Gastroesophageal sphincter (tissue), 3 donors: Measurements from ENCODE around the gene MYLK.

Experiments
- CTCF ChIP-seq, 4 experiments: fragments of 200-600 bp in 2 of 4; fragments of 450-650 bp in 2 of 4; sonication (generic) in 1 of 4; IDR thresholded peaks; one replicate each; pipeline ENCODE4 v1.5.1; 2017 to 2019; ENCODE audit warnings: antibody characterized with exemption in 4 of 4, mild to moderate bottlenecking in 2 of 4, moderate library complexity in 2 of 4
- EP300 ChIP-seq: sonication (generic); formaldehyde crosslinking; IDR thresholded peaks from one replicate; pipeline ENCODE4 v1.6.1; 2017; ENCODE audit warnings: antibody characterized with exemption, mild to moderate bottlenecking
- POLR2AphosphoS5 ChIP-seq: sonication (generic); formaldehyde crosslinking; IDR thresholded peaks from one replicate; pipeline ENCODE4 v1.6.1; 2017; ENCODE audit warnings: antibody characterized with exemption

GRCh38 chr3:123783050-123783689 lies 101.0 kb downstream of the MYLK start:
- TF ChIP-seq POLR2AphosphoS5 = no peak
- TF ChIP-seq CTCF (IDR thresholded peaks at IDR 0.05) = no peak
- TF ChIP-seq EP300 = no peak
